ENCODE measurements around the gene DMD. TPM values are rescaled to one million over a fixed set of nuclear protein-coding genes. Genes with fewer than 3 reads are reported as not detected.

The DMD gene
- total RNA-seq, 5 donors from 2014 or later (not counting 1 experiment from before 2014, with no cell fraction given), result 0.73 to 1.6 (median 0.88) TPM; not detected in 1

DNA sequence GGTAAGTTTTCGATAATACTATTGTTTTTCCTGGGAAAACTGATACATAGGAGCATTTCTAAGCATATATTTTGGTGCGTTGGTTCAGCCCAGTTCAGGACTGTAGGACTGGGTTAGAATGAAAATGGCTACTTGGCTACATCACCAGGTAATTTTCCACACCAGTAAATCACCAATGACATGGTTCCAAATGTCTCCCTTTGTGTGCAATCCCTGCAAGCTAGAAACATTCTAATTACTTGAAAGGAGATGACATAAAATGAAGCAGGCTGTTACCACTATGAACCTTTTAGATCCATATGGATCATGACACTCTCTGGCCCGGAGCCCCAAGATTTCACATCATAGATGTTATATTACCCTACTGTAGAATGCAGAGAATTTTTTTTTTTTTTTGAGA, 1562.1 kb downstream of the DMD start:
- H3K4me3 ChIP-seq (ENCODE audit: control insufficient read depth in 1 of 2, extremely low read depth in 1 of 2, low read length in 1 of 2), result no peak overlapping the region
- no peaks in the 10 kb centered on the region for H3K9me3 Mint-ChIP-seq
- no peaks in the 10 kb centered on the region for H3K4me1 ChIP-seq (ENCODE audit: control insufficient read depth in 1 of 2, extremely low read depth in 1 of 2, insufficient read depth in 2 of 2, low read length in 2 of 2)
- WGBS (ENCODE audit: insufficient coverage), result no CpG with 5 or more reads among the region's 3 CpGs
- ChIA-PET CTCF (interaction anchor here in 1 of 2 donors (0.7 kb wide), 1 partner anchor 11 kb away, joined by 4 read pairs; no protein-coding TSS in a partner anchor), POLR2A (no interaction called here)
- no peak overlapping the region for H3K27ac ChIP-seq (ENCODE audit: low read length)
- no peak for ATAC-seq (replicated peaks in 1 of 4)
- no peak overlapping the region for H3K27ac Mint-ChIP-seq
- H3K36me3 ChIP-seq (ENCODE audit: control insufficient read depth in 2 of 2, extremely low read depth in 1 of 2, insufficient read depth in 1 of 2, low read length in 1 of 2), result no peaks in the 10 kb centered on the region
- no peaks in the 10 kb centered on the region for H3K4me1 Mint-ChIP-seq
- no peak for DNase-seq
- H3K4me3 Mint-ChIP-seq, result no peak overlapping the region
- H3K9me3 ChIP-seq, result no peaks in the 10 kb centered on the region
- no peaks in the 10 kb centered on the region for H3K27me3 ChIP-seq (replicated peaks in 1 of 2; ENCODE audit: control insufficient read depth in 2 of 2, extremely low read depth in 1 of 2, insufficient read depth in 2 of 2, low read length in 1 of 2)
- H3K36me3 Mint-ChIP-seq, result no peaks in the 10 kb centered on the region
- peaks cover 0 to 13% of the 10 kb centered on the region in 2 donors for H3K27me3 Mint-ChIP-seq

DNA sequence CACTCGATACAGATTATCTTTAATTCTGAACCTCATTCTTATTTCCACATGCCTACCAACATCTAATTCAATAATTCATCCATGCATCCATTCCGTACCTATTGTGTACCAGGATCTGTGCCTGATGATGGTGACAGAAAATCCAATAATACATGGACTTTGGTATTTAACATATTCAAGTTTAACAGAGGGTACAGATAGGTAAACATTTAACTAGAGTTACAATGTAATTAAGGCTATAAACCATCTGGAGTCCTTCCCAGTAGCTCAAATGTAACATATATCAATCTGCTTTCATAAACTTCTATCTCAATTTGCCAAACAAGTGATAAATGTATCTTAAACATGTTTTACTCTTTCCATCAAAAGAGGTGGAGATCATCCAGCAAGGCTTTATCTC, 1578.0 kb downstream of the DMD start:
- no peak overlapping the region for H3K4me3 Mint-ChIP-seq
- Histone ChIP-seq H3K27ac (ENCODE audit: low read length) (no peak overlapping the region), H3K4me3 (ENCODE audit: control insufficient read depth in 1 of 2, extremely low read depth in 1 of 2, low read length in 1 of 2) (no peak overlapping the region), H3K27me3 (replicated peaks in 1 of 2; ENCODE audit: control insufficient read depth in 2 of 2, extremely low read depth in 1 of 2, insufficient read depth in 2 of 2, low read length in 1 of 2) (no peaks in the 10 kb centered on the region), H3K9me3 (no peaks in the 10 kb centered on the region), H3K36me3 (ENCODE audit: control insufficient read depth in 2 of 2, extremely low read depth in 1 of 2, insufficient read depth in 1 of 2, low read length in 1 of 2) (no peaks in the 10 kb centered on the region), H3K4me1 (ENCODE audit: control insufficient read depth in 1 of 2, extremely low read depth in 1 of 2, insufficient read depth in 2 of 2, low read length in 2 of 2) (no peaks in the 10 kb centered on the region)
- no peak for DNase-seq
- H3K4me1 Mint-ChIP-seq, result no peaks in the 10 kb centered on the region
- H3K9me3 Mint-ChIP-seq, result no peaks in the 10 kb centered on the region
- no peaks in the 10 kb centered on the region for H3K36me3 Mint-ChIP-seq
- POLR2A ChIA-PET, result no interaction called here
- 60% methylated on average over 1 of the region's 2 CpGs for WGBS (ENCODE audit: insufficient coverage)
- no peak for ATAC-seq (replicated peaks in 1 of 4)
- H3K27me3 Mint-ChIP-seq, result peaks cover 0 to 8% of the 10 kb centered on the region in 2 donors
- no peak overlapping the region for H3K27ac Mint-ChIP-seq
- CTCF ChIA-PET, result no interaction called here

GRCh38 chrX:31629195-31629594, 1582.2 kb downstream of the DMD start:
- H3K27me3 ChIP-seq (replicated peaks in 1 of 2; ENCODE audit: control insufficient read depth in 2 of 2, extremely low read depth in 1 of 2, insufficient read depth in 2 of 2, low read length in 1 of 2), result no peaks in the 10 kb centered on the region
- POLR2A ChIA-PET, result no interaction called here
- no peak overlapping the region for H3K27ac ChIP-seq (ENCODE audit: low read length)
- Mint-ChIP-seq H3K4me3 (no peak overlapping the region), H3K27me3 (peaks cover 0 to 4% of the 10 kb centered on the region in 2 donors), H3K4me1 (no peaks in the 10 kb centered on the region), H3K9me3 (no peaks in the 10 kb centered on the region), H3K27ac (no peak overlapping the region), H3K36me3 (no peaks in the 10 kb centered on the region)
- no CpG with 5 or more reads among the region's 3 CpGs for WGBS (ENCODE audit: insufficient coverage)
- H3K4me1 ChIP-seq (ENCODE audit: control insufficient read depth in 1 of 2, extremely low read depth in 1 of 2, insufficient read depth in 2 of 2, low read length in 2 of 2), result no peaks in the 10 kb centered on the region
- no peak for DNase-seq
- ATAC-seq (replicated peaks in 1 of 4), result no peak
- CTCF ChIA-PET, result no interaction called here
- no peaks in the 10 kb centered on the region for H3K36me3 ChIP-seq (ENCODE audit: control insufficient read depth in 2 of 2, extremely low read depth in 1 of 2, insufficient read depth in 1 of 2, low read length in 1 of 2)
- no peak overlapping the region for H3K4me3 ChIP-seq (ENCODE audit: control insufficient read depth in 1 of 2, extremely low read depth in 1 of 2, low read length in 1 of 2)
- no peaks in the 10 kb centered on the region for H3K9me3 ChIP-seq

DNA sequence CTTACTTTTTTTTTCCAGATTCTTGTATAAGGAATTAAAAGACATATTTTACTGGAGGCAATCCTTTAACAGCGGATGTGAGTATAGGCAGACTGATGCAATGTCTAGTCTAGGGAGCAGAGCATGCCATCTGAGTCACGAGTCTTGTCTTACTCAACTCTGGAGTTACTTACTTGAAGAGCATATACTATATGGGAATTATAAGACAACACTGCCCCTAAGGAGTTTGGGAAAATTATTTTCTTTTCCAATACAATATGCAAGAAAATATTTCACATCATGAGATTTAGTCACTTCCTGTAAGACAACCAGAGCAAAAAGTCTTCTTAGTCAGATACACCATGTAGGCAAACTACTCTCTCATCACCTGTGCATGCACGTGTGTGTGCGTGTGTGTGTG, 1602.2 kb downstream of the DMD start:
- no peaks in the 10 kb centered on the region for H3K4me1 Mint-ChIP-seq
- no peak overlapping the region for H3K27ac ChIP-seq (ENCODE audit: low read length)

GRCh38 chrX:31608638-31609037, 1602.7 kb downstream of the DMD start:
- H3K36me3 ChIP-seq (ENCODE audit: control insufficient read depth in 2 of 2, extremely low read depth in 1 of 2, insufficient read depth in 1 of 2, low read length in 1 of 2), result no peaks in the 10 kb centered on the region
- H3K27me3 ChIP-seq (replicated peaks in 1 of 2; ENCODE audit: control insufficient read depth in 2 of 2, extremely low read depth in 1 of 2, insufficient read depth in 2 of 2, low read length in 1 of 2), result no peaks in the 10 kb centered on the region
- no CpG with 5 or more reads among the region's 2 CpGs for WGBS (ENCODE audit: insufficient coverage)
- Mint-ChIP-seq H3K27ac (no peak overlapping the region), H3K27me3 (peaks cover 0 to 3% of the 10 kb centered on the region in 2 donors), H3K4me3 (no peak overlapping the region), H3K9me3 (no peaks in the 10 kb centered on the region), H3K4me1 (no peaks in the 10 kb centered on the region), H3K36me3 (no peaks in the 10 kb centered on the region)
- DNase-seq, result no peak
- no peak overlapping the region for H3K4me3 ChIP-seq (ENCODE audit: control insufficient read depth in 1 of 2, extremely low read depth in 1 of 2, low read length in 1 of 2)
- CTCF ChIA-PET, result no interaction called here
- POLR2A ChIA-PET, result no interaction called here
- H3K4me1 ChIP-seq (ENCODE audit: control insufficient read depth in 1 of 2, extremely low read depth in 1 of 2, insufficient read depth in 2 of 2, low read length in 2 of 2), result no peaks in the 10 kb centered on the region
- ATAC-seq (replicated peaks in 1 of 4), result no peak
- no peaks in the 10 kb centered on the region for H3K9me3 ChIP-seq
- H3K27ac ChIP-seq (ENCODE audit: low read length), result no peak overlapping the region

More for the DNA sequence above, 1602.2 kb downstream of the DMD start:
- Mint-ChIP-seq H3K36me3 (no peaks in the 10 kb centered on the region), H3K27me3 (peaks cover 0 to 3% of the 10 kb centered on the region in 2 donors), H3K4me3 (no peak overlapping the region), H3K27ac (no peak overlapping the region), H3K9me3 (no peaks in the 10 kb centered on the region)
- H3K36me3 ChIP-seq (ENCODE audit: control insufficient read depth in 2 of 2, extremely low read depth in 1 of 2, insufficient read depth in 1 of 2, low read length in 1 of 2), result no peaks in the 10 kb centered on the region
- H3K9me3 ChIP-seq, result no peaks in the 10 kb centered on the region
- ChIA-PET POLR2A (no interaction called here), CTCF (no interaction called here)
- H3K4me1 ChIP-seq (ENCODE audit: control insufficient read depth in 1 of 2, extremely low read depth in 1 of 2, insufficient read depth in 2 of 2, low read length in 2 of 2), result no peaks in the 10 kb centered on the region
- ATAC-seq (replicated peaks in 1 of 4) (no peak), DNase-seq (no peak)
- WGBS (ENCODE audit: insufficient coverage), result no CpG with 5 or more reads among the region's 4 CpGs
- no peaks in the 10 kb centered on the region for H3K27me3 ChIP-seq (replicated peaks in 1 of 2; ENCODE audit: control insufficient read depth in 2 of 2, extremely low read depth in 1 of 2, insufficient read depth in 2 of 2, low read length in 1 of 2)
- no peak overlapping the region for H3K4me3 ChIP-seq (ENCODE audit: control insufficient read depth in 1 of 2, extremely low read depth in 1 of 2, low read length in 1 of 2)

- Mint-ChIP-seq H3K36me3 (no peaks in the 10 kb centered on the region), H3K9me3 (no peaks in the 10 kb centered on the region), H3K4me3 (no peak overlapping the region), H3K27ac (no peak overlapping the region), H3K4me1 (no peaks in the 10 kb centered on the region), H3K27me3 (peaks cover 0 to 8% of the 10 kb centered on the region in 2 donors)
- ATAC-seq (replicated peaks in 1 of 4) (no peak), DNase-seq (no peak)
- Histone ChIP-seq H3K36me3 (ENCODE audit: control insufficient read depth in 2 of 2, extremely low read depth in 1 of 2, insufficient read depth in 1 of 2, low read length in 1 of 2) (no peaks in the 10 kb centered on the region), H3K27ac (ENCODE audit: low read length) (no peak overlapping the region), H3K9me3 (no peaks in the 10 kb centered on the region), H3K4me3 (ENCODE audit: control insufficient read depth in 1 of 2, extremely low read depth in 1 of 2, low read length in 1 of 2) (no peak overlapping the region), H3K4me1 (ENCODE audit: control insufficient read depth in 1 of 2, extremely low read depth in 1 of 2, insufficient read depth in 2 of 2, low read length in 2 of 2) (no peaks in the 10 kb centered on the region), H3K27me3 (replicated peaks in 1 of 2; ENCODE audit: control insufficient read depth in 2 of 2, extremely low read depth in 1 of 2, insufficient read depth in 2 of 2, low read length in 1 of 2) (no peaks in the 10 kb centered on the region)
- ChIA-PET CTCF (no interaction called here), POLR2A (no interaction called here)
- WGBS (ENCODE audit: insufficient coverage), result no CpG with 5 or more reads among the region's 4 CpGs
Observed at GRCh38 chrX:31606771-31607170, 1604.6 kb downstream of the DMD start.

GRCh38 chrX:31604629-31605221, 1606.6 kb downstream of the DMD start:
- no peaks in the 10 kb centered on the region for H3K4me1 Mint-ChIP-seq
- DNase-seq, result no peak
- H3K9me3 ChIP-seq, result no peaks in the 10 kb centered on the region
- no peaks in the 10 kb centered on the region for H3K4me1 ChIP-seq (ENCODE audit: control insufficient read depth in 1 of 2, extremely low read depth in 1 of 2, insufficient read depth in 2 of 2, low read length in 2 of 2)
- ATAC-seq (replicated peaks in 1 of 4), result no peak
- H3K4me3 Mint-ChIP-seq, result no peak overlapping the region
- H3K27ac ChIP-seq (ENCODE audit: low read length), result no peak overlapping the region
- H3K4me3 ChIP-seq (ENCODE audit: control insufficient read depth in 1 of 2, extremely low read depth in 1 of 2, low read length in 1 of 2), result no peak overlapping the region
- H3K9me3 Mint-ChIP-seq, result no peaks in the 10 kb centered on the region
- no peaks in the 10 kb centered on the region for H3K27me3 ChIP-seq (replicated peaks in 1 of 2; ENCODE audit: control insufficient read depth in 2 of 2, extremely low read depth in 1 of 2, insufficient read depth in 2 of 2, low read length in 1 of 2)
- ChIA-PET CTCF (no interaction called here), POLR2A (no interaction called here)
- H3K36me3 ChIP-seq (ENCODE audit: control insufficient read depth in 2 of 2, extremely low read depth in 1 of 2, insufficient read depth in 1 of 2, low read length in 1 of 2), result no peaks in the 10 kb centered on the region
- no CpG with 5 or more reads among the region's 3 CpGs for WGBS (ENCODE audit: insufficient coverage)
- H3K36me3 Mint-ChIP-seq, result no peaks in the 10 kb centered on the region
- H3K27ac Mint-ChIP-seq, result no peak overlapping the region
- peaks cover 0 to 8% of the 10 kb centered on the region in 2 donors for H3K27me3 Mint-ChIP-seq
